OCI-LY7 (cell line): ENCODE results near the gene MAGEC3. TPM values are rescaled to one million over a fixed set of nuclear protein-coding genes. Genes with fewer than 3 reads are reported as not detected.
"Not testable (repeated sequence)": the region's sequence is repeated elsewhere in the genome, so short reads cannot be mapped to it uniquely, and the experiment has no call there.

Source experiments
- BruUV-seq: library from RNA; stranded (reverse); fragments of 400-500 nt; replicated peaks from 2 replicates; lab custom pipeline; 2021; lab: Mats Ljungman, UMichigan
- CTCF ChIA-PET: fragments of 300-600 bp; sonication (Branson Sonifier 250); formaldehyde crosslinking; loops from one replicate; lab custom pipeline; 2022; ENCODE audit warnings: antibody characterized with exemption; ENCODE audit not compliant: unreplicated experiment; lab: Charles Lee
- POLR2A ChIA-PET: fragments of 300-600 bp; sonication (Branson Sonifier 250); formaldehyde crosslinking; loops from one replicate; lab custom pipeline; 2022; ENCODE audit warnings: antibody characterized with exemption; lab: Charles Lee
- DNase-seq: peaks from one replicate; pipeline ENCODE4 v3.0.0-alpha.2; 2015; ENCODE audit warnings: low spot score
- H2AFZ ChIP-seq: fragments of 200-600 bp; sonication (generic), shearing (Covaris generic); 2 replicates; pipeline ENCODE4 v1.6.1; 2014; ENCODE audit warnings: mild to moderate bottlenecking, antibody characterized with exemption, low read length, moderate library complexity
- H3K27ac ChIP-seq: fragments of 200-600 bp; sonication (generic); 2 replicates; pipeline ENCODE4 v1.5.1; 2014; ENCODE audit warnings: mixed run types, low read depth, mild to moderate bottlenecking, moderate library complexity, low read length, inconsistent platforms; ENCODE audit not compliant: poor library complexity, severe bottlenecking
- H3K36me3 ChIP-seq: fragments of 200-600 bp; sonication (generic); 2 replicates; pipeline ENCODE4 v1.6.1; 2014; ENCODE audit warnings: mild to moderate bottlenecking, antibody characterized with exemption, low read length, moderate library complexity, mixed read lengths; ENCODE audit not compliant: insufficient read depth
- H3K4me1 ChIP-seq: fragments of 200-600 bp; sonication (generic); 2 replicates; pipeline ENCODE4 v1.5.1; 2014; ENCODE audit warnings: mild to moderate bottlenecking, low read length; ENCODE audit not compliant: insufficient read depth, poor library complexity, severe bottlenecking
- H3K4me2 ChIP-seq: fragments of 200-600 bp; sonication (generic); 2 replicates; pipeline ENCODE4 v1.6.1; 2014; ENCODE audit warnings: mild to moderate bottlenecking, low read length
- H3K4me3 ChIP-seq: fragments of 200-600 bp; sonication (generic); 2 replicates; pipeline ENCODE4 v1.5.1; 2014; ENCODE audit warnings: mild to moderate bottlenecking, low read depth, low read length; ENCODE audit not compliant: poor library complexity, severe bottlenecking
- H3K79me2 ChIP-seq: fragments of 200-600 bp; sonication (generic); 2 replicates; pipeline ENCODE4 v1.6.1; 2016; ENCODE audit warnings: low read depth, mild to moderate bottlenecking, low read length, moderate library complexity, mixed read lengths; ENCODE audit not compliant: insufficient read depth
- H3K9me2 ChIP-seq: fragments of 200-600 bp; sonication (generic); 2 replicates; pipeline ENCODE4 v1.6.1; 2016; ENCODE audit warnings: mild to moderate bottlenecking, low read length, mixed read lengths; ENCODE audit not compliant: insufficient read depth
- H3K9me3 ChIP-seq: fragments of 200-600 bp; sonication (generic); 2 replicates; pipeline ENCODE4 v1.6.1; 2014; ENCODE audit warnings: mild to moderate bottlenecking, mixed run types, low read length, mixed read lengths
- H4K20me1 ChIP-seq: fragments of 200-600 bp; sonication (generic); 2 replicates; pipeline ENCODE4 v1.6.1; 2014; ENCODE audit warnings: mild to moderate bottlenecking, antibody characterized with exemption, low read length, moderate library complexity, mixed read lengths; ENCODE audit not compliant: insufficient read depth
- EZH2phosphoT487 ChIP-seq: fragments of 200-600 bp; sonication (generic); IDR thresholded peaks from 2 replicates; pipeline ENCODE4 v1.6.1; 2018; ENCODE audit warnings: low read depth, borderline replicate concordance, mild to moderate bottlenecking, mixed run types, antibody characterized with exemption, low read length, moderate library complexity, mixed read lengths
- intact Hi-C: fragments of 100-400 bp; cut with micrococcal nuclease; formaldehyde crosslinking; loops from one replicate; pipeline ENCODE4 v1.10.0; 2022; ENCODE audit not compliant: unreplicated experiment
- total RNA-seq, 2 experiments: library from RNA; depleted of rRNA in 1 of 2; stranded (reverse); fragments of >200 nt in 1 of 2; shearing (Covaris generic) in 1 of 2; gene quantifications; 2 replicates each; pipeline ENCODE4 v1.2.3, GENCODE V29; 2014 to 2022
- TF ChIP-seq, protein P1 (sequence below): fragments of 200-600 bp; sonication (generic); conservative IDR thresholded peaks from 2 replicates; pipeline ENCODE4 v1.5.1; 2014; ENCODE audit warnings: mild to moderate bottlenecking, antibody characterized with exemption, low read length, moderate library complexity, mixed read lengths

The MAGEC3 gene
- total RNA-seq, 2 experiments from 2014 or later, result not detected

DNA sequence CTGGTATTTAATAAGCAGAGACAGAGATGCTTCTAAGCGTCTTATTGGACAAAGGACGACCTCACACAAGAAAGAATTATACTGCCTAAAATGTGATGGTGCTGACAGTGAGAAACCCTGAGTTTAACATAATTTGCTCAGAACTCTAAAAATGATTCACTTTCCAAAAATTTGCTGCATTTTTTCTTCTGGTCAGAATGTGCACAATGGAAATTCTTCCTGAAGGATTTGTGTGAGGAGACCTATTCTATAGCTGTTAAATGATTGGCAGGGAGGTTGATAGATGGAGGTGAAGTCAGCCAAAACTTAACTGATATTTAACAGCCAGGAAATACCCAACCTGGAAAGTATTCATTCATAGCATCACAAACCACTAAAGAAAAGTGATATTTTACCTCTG, 1.7 kb downstream of the MAGEC3 start:
- no peak for DNase-seq
- no TSS peak for BruUV-seq

DNA sequence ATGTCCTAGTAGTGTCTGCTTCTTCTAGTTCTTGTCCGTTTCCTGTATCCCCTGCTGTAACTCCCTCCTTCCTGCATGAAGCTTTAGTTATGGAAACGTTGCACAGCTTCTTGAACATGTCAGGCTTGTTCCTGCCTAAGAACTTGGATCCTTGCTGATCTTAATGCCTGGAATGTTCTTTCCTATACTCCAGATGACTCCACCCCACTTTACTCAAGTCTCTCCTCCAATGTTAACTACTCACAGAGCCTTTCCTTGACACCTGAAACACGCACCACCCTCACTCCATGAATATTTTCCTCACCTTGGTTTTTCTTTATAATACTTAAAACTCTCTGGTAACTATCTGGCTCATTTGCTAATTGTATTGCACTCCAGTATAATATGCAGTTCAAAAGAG, 19.4 kb downstream of the MAGEC3 start:
- CTCF ChIA-PET, result no interaction called here
- intact Hi-C loops, result no loop called here
- H3K9me3 ChIP-seq, result no peaks in the 10 kb centered on the region
- H3K4me1 ChIP-seq, result no peaks in the 10 kb centered on the region
- no peak overlapping the region for H3K4me2 ChIP-seq
- H3K4me3 ChIP-seq, result no peak overlapping the region
- no peaks in the 10 kb centered on the region for H3K79me2 ChIP-seq
- no peaks in the 10 kb centered on the region for H3K36me3 ChIP-seq
- no TSS peak for BruUV-seq
- no peak overlapping the region for H3K27ac ChIP-seq
- no peak for DNase-seq
- H2AFZ ChIP-seq, result no peak overlapping the region
- no peaks in the 10 kb centered on the region for H4K20me1 ChIP-seq
- no peaks in the 10 kb centered on the region for H3K9me2 ChIP-seq
- POLR2A ChIA-PET, result no interaction called here
- TF ChIP-seq, protein P1, sequence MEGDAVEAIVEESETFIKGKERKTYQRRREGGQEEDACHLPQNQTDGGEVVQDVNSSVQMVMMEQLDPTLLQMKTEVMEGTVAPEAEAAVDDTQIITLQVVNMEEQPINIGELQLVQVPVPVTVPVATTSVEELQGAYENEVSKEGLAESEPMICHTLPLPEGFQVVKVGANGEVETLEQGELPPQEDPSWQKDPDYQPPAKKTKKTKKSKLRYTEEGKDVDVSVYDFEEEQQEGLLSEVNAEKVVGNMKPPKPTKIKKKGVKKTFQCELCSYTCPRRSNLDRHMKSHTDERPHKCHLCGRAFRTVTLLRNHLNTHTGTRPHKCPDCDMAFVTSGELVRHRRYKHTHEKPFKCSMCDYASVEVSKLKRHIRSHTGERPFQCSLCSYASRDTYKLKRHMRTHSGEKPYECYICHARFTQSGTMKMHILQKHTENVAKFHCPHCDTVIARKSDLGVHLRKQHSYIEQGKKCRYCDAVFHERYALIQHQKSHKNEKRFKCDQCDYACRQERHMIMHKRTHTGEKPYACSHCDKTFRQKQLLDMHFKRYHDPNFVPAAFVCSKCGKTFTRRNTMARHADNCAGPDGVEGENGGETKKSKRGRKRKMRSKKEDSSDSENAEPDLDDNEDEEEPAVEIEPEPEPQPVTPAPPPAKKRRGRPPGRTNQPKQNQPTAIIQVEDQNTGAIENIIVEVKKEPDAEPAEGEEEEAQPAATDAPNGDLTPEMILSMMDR, result no peak

More for the DNA sequence above, 1.7 kb downstream of the MAGEC3 start:
- H4K20me1 ChIP-seq, result no peaks in the 10 kb centered on the region
- POLR2A ChIA-PET, result no interaction called here
- H2AFZ ChIP-seq, result no peak overlapping the region
- H3K36me3 ChIP-seq, result no peaks in the 10 kb centered on the region
- H3K4me2 ChIP-seq, result no peak overlapping the region
- no peaks in the 10 kb centered on the region for H3K4me1 ChIP-seq
- intact Hi-C loops, result no loop called here
- H3K27ac ChIP-seq, result no peak overlapping the region
- H3K9me3 ChIP-seq, result no peaks in the 10 kb centered on the region
- TF ChIP-seq EZH2phosphoT487, result no peak
- TF ChIP-seq, protein P1, result no peak
- CTCF ChIA-PET, result no interaction called here
- H3K79me2 ChIP-seq, result no peaks in the 10 kb centered on the region
- H3K4me3 ChIP-seq, result no peak overlapping the region
- H3K9me2 ChIP-seq, result no peaks in the 10 kb centered on the region

DNA sequence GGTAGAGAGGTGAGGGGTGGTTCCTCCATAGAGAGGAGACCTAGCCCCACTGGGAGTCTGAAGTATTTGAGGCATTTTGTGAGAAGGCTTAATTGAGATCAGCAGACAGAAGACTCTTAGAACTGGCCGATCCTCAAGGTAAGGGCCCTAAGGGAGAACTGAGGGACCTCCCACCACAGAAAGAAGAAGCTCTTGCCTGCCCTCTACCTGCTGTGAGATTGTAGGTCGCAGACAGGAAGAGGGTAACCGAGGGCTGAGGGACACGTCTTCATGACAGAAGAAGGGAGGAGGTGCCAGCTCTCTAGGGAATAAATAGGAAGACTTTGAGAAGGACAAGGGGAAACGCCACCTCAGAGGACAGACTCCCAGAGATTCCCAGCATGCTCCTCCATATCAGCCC, 41.5 kb downstream of the MAGEC3 start:
- H3K79me2 ChIP-seq, result no peaks in the 10 kb centered on the region
- ChIA-PET CTCF (no interaction called here), POLR2A (no interaction called here)
- intact Hi-C loops, result no loop called here
- DNase-seq, result no peak
- no peak overlapping the region for H3K4me3 ChIP-seq
- H3K9me3 ChIP-seq, result no peaks in the 10 kb centered on the region
- H2AFZ ChIP-seq, result no peak overlapping the region
- no peak overlapping the region for H3K4me2 ChIP-seq
- H3K9me2 ChIP-seq, result no peaks in the 10 kb centered on the region
- H4K20me1 ChIP-seq, result no peaks in the 10 kb centered on the region
- no TSS peak for BruUV-seq
- no peaks in the 10 kb centered on the region for H3K4me1 ChIP-seq
- no peak overlapping the region for H3K27ac ChIP-seq
- TF ChIP-seq EZH2phosphoT487, result no peak
- TF ChIP-seq, protein P1, result no peak
- no peaks in the 10 kb centered on the region for H3K36me3 ChIP-seq

DNA sequence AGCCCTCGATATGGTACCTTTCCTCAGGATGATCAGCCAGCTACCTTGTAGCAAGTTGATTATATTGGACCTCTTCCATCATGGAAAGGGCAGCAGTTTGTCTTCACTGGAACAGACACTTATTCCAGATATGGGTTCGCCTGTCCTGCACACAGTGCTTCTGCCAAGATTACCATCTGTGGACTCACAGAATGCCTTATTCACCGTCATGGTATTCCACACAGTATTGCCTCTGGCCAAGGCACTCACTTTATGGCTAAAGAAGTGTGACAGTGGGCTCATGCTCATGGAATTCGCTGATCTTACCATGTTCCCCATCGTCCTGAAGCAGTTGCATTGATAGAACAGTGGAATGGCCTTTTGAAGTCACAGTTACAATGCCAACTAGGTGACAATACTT, 50.7 kb downstream of the MAGEC3 start:
- H3K79me2 ChIP-seq, H3K9me2 ChIP-seq, intact Hi-C loops, DNase-seq, H3K27ac ChIP-seq, BruUV-seq, H3K4me3 ChIP-seq, H3K4me1 ChIP-seq, CTCF ChIA-PET, H3K36me3 ChIP-seq, H2AFZ ChIP-seq, POLR2A ChIA-PET, H3K9me3 ChIP-seq, H4K20me1 ChIP-seq, H3K4me2 ChIP-seq: not testable (repeated sequence)
